ENCODE data around the gene NR2C2.

Gene NR2C2

DNA sequence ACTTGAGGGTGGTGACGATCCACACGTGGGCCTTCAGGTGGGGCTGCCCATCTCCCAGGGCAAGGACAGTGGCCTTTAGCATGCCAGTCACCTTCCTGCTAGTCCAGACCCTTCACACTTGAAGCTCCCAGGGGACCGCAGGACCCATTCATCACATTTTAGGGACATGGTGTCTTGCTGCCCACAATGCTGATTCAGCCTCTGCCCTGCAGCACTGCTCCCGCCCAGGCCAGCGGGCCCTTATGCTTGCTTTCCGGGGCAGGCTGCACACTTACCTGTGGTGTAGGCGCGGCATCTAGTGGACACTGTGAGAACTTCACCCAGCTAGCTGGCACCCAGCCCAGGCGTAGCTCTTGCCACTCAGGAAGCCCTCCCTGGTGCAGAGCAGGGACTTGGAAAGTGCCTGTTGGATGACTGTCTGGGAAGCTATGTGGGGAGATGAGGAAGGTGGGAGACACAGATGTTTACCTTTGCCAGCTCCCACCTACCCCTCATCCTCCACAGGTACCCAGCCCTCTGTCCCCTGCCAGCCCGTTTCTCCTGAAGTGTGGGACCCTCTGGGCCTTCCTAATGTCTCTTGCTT is 26.3 kb upstream of the NR2C2 start:
- peak; percentile 46 to 65 for DNase-seq (ENCODE audit: low read depth in 2 of 2, low spot score in 1 of 2)

DNA sequence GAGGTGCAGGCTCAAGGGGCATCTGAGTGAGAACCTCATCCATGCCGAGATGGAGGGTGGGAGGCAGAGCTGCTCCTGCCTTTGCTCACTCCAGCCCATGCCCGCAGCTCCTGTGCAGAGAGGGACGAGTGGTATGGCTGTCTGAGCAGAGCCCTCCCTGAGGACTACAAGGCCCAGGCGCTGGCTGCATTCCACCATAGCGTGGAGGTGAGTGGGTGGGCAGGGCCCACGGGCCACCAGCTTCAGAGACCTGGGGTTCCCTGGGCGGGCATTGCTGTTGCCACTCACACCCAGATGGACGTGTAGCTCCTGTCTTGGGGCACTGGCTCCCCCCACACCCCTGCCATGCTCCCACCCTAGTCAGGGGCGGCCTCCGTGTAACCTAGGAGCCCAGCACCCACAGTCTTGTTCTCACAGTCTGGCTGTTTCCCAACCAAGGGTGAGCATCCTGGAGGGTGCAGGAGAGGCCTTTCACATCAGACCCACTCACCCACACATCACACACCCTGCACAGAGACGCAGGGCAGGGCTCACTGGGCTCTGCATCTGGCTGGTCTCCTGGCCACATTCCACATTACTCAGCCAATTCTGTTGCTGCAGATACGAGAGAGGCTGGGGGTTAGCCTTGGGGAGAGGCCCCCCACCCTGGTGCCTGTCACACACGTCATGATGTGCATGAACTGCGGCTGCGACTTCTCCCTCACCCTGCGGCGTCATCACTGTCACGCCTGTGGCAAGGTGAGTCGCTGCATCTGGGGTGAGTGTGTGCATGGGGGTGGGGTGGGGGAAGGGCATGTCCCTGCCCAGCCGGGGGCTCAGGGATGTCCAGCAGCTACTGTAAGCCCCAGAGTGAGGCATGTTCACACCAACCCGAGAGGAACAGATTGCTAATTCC is 25.3 kb upstream of the NR2C2 start:
- no peak for DNase-seq (ENCODE audit: low read depth in 2 of 2, low spot score in 1 of 2)

- no peak for DNase-seq (ENCODE audit: low read depth in 2 of 2, low spot score in 1 of 2)
These were observed 24.5 kb upstream of the NR2C2 start for GRCh38 chr3:14922863-14923262.

DNA sequence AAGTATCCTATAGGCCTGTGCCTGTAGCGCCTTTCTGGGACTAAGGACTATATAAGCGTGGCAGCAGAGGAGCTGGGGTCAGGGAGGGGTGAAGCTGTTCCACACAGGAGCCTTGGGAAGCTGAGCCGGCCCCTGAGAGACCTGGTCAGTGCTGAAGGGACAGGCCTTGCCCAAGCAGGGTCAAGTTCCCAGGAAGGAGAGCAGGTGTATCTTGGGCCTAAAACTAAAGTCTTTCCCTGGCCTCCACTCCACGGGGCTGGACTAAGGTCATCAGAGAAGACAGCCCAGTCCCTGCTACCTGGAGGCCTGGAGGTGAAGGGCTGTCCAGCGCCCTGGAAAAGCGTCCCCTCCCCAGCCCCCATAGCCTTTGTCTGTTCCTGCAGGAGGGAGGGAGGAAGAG is 23.9 kb upstream of the NR2C2 start:
- no peak for DNase-seq (ENCODE audit: low read depth in 2 of 2, low spot score in 1 of 2)

DNA sequence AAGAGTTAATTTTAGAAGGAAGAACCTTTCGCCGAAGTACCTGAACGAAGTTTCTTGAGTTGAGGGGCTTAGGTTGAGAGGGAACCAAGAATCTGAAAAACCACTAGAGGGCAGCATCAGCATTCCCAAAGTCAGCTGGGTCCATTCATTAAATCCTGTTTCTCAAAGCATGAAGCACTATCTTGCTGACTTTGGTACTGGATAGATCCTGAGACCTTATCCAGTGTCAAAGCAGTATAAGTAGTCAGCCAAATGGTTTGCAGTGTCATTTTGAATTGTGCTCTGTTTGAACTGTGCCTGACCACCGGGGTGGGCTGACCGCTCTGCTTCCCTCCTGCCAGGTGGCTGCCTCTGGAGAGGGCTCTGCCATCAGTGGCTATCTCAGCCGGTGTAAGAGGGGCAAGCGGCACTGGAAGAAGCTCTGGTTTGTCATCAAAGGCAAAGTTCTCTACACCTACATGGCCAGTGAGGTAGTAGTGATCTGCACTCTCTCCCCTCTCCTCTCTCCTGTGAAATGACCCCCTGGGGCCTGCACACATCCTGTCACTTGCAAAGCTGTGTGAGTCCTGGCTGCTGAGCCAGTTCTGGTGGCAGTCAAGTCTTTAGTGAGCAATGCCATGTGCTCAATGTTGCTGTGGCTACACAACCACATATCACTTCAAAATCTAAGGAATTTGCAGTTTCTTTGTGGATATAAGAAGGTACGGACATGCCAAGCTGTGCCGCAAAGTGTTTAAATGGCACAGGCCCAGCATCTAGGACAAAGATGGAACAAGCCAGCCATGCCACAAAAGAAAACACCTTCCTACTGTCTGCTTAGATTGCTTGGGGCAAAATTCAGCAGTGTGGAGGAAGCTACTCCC is 21.4 kb upstream of the NR2C2 start:
- no peak for DNase-seq (ENCODE audit: low read depth in 2 of 2, low spot score in 1 of 2)

- DNase-seq (ENCODE audit: low read depth in 2 of 2, low spot score in 1 of 2): no peak
These were observed 20.8 kb upstream of the NR2C2 start for GRCh38 chr3:14926592-14926991.

- no peak for DNase-seq (ENCODE audit: low read depth in 2 of 2, low spot score in 1 of 2)
These were observed 20.1 kb upstream of the NR2C2 start for GRCh38 chr3:14927308-14927707.

DNA sequence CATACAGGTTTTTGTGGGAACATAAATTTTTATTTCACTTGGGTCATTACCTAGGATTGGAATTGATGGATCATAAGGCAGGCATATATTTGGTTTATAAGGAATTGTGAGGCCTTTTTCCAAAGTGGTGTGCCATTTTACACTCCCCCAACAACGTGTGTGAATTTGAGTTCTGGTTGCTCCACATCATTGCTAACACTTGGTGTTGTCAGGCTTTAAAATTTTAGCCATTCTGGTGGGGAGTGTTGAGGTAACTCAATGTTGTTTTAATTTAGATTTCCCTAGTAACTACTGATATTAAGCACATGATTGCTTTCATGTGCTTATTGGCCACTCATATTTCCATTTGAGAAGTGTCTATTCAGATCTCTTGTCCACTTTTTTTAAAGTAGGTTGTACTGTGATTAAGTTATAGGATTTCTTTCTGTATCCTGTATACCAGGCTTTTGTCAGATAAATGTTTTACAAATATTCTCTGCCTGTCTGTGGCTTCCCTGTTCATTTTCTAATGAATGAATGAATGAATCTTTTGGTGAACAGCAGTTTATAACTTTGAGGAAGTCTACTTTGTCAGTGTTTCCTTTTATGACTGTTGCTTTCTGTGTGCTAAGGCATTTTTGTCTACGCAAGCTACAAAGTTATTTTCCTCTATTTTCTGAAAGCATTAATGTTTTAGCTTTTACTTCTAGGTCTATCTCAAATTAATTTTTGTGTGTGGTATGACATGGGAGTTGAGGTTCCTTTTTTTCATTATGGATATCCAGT is 17.9 kb upstream of the NR2C2 start:
- DNase-seq (ENCODE audit: low read depth in 2 of 2, low spot score in 1 of 2): no peak

DNA sequence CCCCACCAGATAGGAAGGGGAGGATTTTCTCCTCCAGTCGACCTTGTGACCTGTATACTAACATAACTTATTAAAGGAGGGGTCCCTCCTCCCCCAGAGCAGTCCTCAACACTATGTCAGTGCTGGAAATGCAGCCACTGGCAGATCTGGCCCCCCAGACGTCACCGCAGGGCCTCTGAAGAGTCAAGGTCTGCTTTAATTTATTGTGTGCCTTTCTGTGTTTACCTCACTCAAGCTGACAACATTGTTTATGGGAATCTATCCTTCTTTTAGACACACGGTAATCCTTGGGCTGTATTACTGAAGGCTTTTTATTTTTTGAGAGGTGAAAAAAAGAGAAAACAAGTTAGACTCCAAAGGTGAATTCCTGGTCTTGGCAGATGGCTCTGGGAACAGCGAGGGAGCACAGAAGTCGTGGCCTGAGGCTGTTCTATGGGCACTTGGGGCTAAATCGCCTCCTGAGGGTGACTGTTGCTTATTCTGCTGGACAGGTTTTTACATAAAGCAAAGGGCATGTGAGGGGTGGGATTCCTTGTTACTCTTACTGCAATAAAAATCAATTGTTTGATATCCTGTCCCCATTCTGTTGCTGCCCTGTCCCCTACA is 13.5 kb upstream of the NR2C2 start:
- no peak for DNase-seq (ENCODE audit: low read depth in 2 of 2, low spot score in 1 of 2)

DNA sequence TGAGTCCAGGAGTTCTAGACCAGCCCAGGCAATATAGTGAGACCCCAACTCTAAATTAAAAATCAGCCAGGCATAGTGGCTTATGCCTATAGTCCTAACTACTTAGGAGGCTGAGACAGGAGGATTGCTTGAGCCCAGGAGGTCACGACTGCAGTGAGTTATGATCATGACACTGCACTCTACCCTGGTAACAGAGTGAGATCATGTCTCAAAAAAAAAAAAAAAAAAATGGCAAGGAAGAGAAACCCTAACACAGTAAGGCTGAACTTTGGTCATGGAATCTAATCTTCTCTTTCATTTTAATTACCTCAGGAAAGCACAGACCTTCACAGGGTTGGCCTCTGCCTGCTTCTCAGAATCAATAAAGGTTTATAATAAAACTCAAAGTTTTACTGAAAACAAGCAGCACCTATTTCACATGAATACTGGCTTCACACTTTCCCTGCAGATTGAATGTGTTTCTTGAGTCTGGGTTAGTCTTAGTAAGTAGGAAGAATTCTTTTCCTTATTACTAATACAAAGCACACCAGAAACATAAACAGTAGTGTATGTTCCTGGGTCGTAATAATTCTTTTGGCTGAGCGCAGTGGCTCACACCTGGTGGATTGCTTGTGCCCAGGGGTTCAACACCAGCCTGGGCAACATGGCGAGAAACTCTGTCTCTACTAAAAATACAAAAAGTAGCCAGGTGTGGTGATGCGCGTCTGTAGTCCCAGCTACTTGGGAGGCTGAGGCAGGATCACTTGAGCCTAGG is 11.6 kb upstream of the NR2C2 start:
- no peak for DNase-seq (ENCODE audit: low read depth in 2 of 2, low spot score in 1 of 2)

- no peak for DNase-seq (ENCODE audit: low read depth in 2 of 2, low spot score in 1 of 2)
These were observed 8.4 kb upstream of the NR2C2 start for GRCh38 chr3:14938954-14939353.

DNA sequence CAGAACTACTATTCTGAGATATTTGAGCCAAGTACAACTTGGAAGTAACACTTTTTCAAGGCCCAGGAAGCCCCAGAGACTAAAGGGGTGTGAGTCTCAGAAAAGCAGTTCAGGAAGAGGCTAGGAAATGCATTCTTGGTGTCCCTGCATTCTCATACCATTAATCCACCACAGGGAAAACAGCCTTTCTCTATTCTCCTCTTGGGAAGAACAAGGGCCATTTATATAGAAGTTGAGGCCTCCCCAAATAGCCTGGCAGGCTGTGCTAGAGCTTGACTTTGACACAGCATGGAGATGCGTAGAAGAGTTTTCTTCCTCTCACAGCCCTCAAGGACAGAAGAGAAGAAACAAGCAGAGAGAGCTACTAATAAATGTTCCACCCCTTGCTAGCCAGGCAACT is 5.5 kb upstream of the NR2C2 start:
- DNase-seq (ENCODE audit: low read depth in 2 of 2, low spot score in 1 of 2): no peak

- DNase-seq (ENCODE audit: low read depth in 2 of 2, low spot score in 1 of 2): no peak
These were observed 4.3 kb upstream of the NR2C2 start for GRCh38 chr3:14943042-14943441.

DNA sequence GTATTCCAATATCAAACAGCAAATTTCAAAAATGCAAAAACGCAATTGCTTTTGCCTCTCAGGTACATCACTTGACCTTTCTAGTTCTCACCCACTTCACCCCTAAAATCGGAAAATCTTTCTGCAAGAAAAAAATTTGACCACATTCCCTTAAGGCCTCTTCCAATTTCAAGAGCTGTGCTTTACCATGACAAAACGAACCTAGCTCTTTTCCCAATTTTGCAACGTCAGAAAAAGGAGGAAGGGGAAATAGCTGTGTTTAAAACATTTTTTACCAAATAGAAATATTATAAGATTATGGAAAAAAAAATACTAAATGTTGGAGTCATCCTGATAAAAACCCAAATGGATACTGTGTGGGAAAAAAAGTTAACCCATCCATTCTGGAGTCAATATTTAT is 1.1 kb upstream of the NR2C2 start:
- DNase-seq (ENCODE audit: low read depth in 2 of 2, low spot score in 1 of 2): no peak

GRCh38 chr3:14946739-14947099 is 664 bp upstream of the NR2C2 start:
- no peak for DNase-seq (ENCODE audit: low read depth in 2 of 2, low spot score in 1 of 2)

DNA sequence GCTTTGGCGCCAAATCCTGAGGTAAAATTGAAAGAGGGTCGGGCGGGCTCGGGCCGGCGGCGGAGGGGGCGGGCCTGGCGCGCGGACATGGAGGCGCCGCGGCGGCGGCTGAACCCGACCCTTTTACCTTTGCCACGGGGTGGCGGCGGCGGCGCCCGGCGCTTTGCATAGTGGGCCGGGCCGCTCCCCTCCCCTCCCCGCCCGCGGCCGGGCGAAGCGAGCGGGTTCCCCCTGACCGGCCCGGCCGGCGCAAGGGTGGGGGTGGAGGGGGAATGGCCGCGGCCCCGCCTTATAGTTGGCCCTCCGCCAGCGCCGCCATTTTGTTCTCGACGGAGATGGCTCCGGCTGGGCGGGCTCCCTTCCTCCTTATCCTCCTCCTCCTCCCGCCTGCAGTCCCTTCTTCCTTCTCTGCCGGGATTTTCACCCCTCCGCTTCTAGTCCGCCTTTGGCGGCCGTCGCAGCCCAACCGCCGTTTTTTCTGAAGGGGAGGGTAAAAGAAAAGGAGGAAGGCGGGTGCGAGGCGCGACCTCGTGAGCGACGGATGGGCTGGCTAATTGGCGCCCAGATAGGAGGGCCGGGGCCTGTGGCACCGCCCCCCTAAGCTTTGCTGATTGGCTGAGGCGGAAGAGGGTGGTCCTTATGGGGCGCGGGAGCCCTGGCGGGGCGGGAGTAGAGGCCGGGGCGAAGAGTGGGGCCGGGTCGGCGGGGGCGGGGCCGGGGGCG is 664 bp downstream of the NR2C2 start:
- peak; percentile 90 to 93 for DNase-seq (ENCODE audit: low read depth in 2 of 2, low spot score in 1 of 2)

- no peak for DNase-seq (ENCODE audit: low read depth in 2 of 2, low spot score in 1 of 2)
These were observed 1.2 kb downstream of the NR2C2 start for GRCh38 chr3:14948609-14949038.

- DNase-seq (ENCODE audit: low read depth in 2 of 2, low spot score in 1 of 2): no peak
These were observed 1.7 kb downstream of the NR2C2 start for GRCh38 chr3:14949126-14949525.

DNA sequence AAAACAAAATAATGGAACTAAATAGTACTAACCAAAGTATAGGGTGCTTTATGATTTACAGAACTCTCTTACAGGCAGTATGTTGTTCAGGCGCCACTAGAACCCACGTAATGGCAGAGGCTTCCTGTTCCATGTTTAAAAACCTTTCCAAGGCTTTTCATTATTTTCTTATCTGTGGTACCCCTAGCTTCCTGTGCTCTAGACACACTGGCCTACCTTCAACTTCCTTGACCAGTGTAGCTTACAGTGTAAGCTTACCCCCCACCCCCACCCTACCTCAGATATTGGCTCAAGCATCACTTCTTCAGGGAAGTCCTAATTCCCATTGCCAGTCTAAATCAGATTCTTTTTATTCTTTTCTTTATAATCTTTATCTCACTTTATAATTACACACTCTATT is 2.9 kb downstream of the NR2C2 start:
- DNase-seq (ENCODE audit: low read depth in 2 of 2, low spot score in 1 of 2): no peak

Data from stimulated activated CD8-positive, alpha-beta memory T cell treated with anti-CD3 and anti-CD28 coated beads, Interleukin-4, amount 100 ng/mL, for 4 hours (primary cell).